ENCODE measurements around the gene FAM83F.

The FAM83F gene

DNA sequence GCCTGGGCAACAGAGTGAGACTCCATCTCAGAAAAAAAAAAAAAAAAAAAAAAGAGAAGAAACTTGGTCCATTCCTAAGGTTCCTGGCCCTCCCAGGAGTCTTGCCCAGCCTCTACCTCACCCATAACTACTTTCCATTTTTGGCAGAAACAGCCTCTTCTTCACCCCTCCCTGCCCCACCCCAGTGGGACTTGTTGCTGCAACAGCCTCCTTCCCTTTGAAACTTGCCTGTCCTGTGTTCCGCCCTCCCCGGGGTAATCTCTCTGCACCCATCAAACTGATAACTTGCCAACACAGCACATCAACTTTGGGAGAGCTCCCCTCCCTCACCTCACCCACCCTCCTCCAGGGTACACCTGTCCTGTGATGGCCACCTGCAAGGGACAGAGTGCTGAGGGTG, 10.0 kb upstream of the FAM83F start:
- TF ChIP-seq, protein P1, sequence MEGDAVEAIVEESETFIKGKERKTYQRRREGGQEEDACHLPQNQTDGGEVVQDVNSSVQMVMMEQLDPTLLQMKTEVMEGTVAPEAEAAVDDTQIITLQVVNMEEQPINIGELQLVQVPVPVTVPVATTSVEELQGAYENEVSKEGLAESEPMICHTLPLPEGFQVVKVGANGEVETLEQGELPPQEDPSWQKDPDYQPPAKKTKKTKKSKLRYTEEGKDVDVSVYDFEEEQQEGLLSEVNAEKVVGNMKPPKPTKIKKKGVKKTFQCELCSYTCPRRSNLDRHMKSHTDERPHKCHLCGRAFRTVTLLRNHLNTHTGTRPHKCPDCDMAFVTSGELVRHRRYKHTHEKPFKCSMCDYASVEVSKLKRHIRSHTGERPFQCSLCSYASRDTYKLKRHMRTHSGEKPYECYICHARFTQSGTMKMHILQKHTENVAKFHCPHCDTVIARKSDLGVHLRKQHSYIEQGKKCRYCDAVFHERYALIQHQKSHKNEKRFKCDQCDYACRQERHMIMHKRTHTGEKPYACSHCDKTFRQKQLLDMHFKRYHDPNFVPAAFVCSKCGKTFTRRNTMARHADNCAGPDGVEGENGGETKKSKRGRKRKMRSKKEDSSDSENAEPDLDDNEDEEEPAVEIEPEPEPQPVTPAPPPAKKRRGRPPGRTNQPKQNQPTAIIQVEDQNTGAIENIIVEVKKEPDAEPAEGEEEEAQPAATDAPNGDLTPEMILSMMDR (IDR thresholded peaks at IDR 0.05): no peak

DNA sequence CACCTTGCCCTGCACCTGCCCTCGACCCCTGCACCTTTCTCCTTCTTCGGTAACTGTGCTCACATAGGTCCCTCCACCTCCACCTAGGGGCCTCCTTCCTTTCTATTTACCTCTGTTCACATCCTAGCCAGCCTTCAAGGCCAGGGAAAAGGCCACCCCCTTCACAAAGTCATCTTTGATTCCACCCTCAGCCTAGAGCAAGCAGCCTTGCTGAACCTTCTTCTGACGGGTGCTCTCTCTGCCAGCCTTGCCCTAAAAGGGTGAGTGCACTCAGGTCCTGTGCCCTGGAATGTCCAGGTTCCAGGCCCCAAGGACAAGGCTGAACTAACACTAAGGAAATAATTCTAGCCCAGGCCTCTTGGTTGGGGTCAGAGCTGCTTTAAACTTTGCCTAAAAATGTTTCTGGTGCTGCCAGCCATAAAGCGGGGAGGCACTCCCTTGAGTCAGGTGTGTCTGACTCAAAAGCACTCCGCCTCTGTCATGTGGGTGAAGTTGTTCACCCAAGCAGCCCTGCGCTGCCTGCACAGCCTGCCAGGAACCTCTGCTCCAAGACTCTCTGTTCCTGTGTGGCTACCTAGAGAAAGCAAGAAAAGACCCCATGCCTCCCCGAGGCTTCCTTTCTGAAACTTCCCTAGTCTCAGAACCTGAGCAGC, 9.2 kb upstream of the FAM83F start:
- TF ChIP-seq, protein P1 (IDR thresholded peaks at IDR 0.05): no peak

DNA sequence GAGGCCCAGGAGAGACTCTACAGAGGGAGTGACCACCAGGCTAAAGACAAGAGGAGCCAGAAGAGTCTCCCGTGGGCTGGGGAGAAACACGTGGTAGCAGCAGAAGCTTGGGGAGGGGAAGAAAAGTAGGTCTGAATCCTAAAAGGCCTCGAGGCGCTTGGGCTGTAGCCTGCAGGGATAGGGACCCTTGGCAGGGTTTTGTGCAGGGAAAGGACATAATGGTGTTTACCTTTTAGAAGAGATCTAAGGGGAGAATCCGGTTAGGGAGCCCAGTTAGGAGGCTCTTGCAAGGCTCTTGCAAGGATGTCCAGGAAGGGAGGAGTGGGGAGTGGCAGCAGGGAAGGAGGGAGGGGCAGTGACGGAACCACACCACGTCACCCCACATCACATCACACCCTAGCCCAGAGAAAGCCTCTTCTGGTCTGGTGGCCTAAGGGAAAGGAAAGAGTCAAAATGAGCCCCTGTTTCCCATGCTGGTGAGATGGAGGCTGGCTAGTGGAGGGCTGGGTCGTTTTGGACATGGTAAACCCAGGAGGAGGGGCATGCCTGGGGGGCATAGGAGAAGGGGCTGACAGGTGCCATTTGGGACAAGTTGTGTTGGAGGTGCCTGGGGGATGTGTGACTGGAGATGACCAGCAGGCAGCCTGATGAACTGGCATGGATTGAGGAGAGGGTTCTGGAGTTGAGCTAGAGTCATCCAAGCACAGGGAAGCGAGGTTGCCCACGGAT, 6.2 kb upstream of the FAM83F start:
- TF ChIP-seq, protein P1 (IDR thresholded peaks at IDR 0.05): no peak

DNA sequence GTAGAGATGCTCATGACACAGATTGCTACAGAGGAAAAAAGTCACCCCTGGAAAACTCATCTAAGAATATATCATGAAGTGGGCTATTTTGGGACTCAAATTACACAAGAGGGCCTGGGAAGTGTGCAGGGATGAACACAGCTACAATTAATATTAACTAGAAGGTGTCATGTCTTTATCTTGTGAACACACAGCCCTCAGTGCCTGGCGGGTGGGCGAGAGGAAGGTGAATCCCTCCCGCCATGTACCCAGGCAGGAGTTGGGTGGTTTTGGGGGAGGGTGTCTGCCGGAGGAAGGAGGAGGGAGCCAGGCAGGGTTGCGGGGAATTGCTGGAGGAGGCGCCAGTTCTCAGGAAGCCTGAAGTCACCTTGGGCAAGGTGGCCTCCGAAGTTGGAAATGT, 5.1 kb upstream of the FAM83F start:
- TF ChIP-seq, protein P1 (IDR thresholded peaks at IDR 0.05): no peak

DNA sequence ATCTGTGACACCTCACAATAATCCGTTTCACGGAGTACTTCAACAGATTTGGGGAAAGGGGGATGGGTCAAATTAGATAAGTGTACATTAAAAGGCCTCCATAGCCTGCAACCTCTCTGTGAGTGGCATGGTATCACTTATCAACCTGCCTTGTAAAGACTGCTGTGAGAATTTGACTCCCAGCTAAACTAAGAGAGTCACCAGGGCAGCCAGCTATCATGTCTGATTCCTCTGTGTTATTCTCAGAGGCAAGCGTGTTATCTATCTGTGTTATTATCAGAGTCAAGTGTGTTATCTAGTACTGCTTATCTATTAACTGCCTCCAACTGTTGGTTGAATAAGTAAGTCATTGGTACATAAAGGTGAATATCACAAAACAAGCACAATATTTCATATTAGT, 4.1 kb upstream of the FAM83F start:
- TF ChIP-seq, protein P1 (IDR thresholded peaks at IDR 0.05): no peak

DNA sequence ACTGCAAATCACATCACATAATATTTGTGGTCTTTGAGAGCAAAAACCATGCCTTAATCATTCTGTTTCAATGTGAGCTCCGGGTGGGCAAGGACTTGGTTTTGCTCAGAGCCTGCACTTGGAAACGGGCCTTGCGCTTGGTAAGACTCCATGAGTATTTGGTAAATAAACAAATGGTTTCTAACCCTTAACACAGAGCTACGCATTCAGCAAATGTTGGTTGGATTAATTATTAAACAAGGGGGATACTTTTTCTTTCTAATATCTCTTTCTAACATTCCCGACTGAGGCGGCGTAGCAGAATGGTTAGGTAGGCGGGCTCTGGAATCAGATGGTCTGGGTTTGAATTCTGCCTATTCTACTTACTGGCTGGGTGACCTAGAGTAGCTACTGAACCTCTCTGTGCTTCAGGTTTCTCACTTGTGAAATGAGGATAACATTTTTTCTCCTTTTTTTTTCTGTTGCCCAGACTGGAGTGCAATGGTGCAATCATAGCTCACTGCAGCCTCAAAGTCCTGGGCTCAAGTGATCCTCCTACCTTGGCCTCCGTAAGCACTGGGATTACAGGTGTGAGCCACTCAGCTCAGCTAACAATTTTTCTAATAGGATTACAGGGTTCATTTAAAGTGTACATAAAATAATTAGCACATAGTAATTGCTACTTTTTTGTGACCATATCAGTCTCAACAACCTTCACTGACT, 3.4 kb upstream of the FAM83F start:
- TF ChIP-seq, protein P1 (IDR thresholded peaks at IDR 0.05): no peak

DNA sequence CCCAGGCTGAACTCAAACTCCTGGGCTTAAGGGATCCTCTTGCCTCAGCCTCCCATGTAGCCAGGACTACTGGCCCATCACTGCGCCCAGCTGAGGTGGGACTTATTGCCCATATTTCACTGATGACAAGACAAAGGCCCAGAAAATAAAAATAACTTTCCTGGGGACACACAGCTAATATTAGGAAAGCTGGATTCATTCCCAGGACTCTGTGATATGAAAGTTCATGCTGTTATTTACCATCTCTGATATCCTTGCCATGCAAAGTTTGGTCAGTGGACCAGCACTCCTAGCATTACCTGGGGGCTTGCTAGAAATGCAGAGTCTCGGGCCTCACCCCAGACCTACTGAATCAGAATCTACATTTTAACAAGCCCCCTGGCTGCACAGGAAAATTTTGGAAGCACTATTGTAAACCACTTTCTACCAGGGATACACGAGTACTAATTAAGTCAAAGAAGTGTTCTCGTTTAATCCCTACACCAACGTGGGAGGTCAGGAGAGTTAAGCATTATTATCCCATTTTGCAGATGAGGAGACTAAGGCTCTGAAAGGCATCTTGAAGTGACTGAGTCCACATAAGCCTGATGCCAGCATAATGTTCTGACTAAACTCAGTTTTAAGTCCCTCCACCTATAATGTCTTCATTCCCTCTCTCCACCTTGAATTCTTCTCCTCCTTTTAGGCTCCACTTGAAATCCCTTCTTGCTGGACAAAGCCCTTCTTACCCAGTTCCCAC, 2.5 kb upstream of the FAM83F start:
- TF ChIP-seq, protein P1 (IDR thresholded peaks at IDR 0.05): no peak

Data from LNCAP (cell line).